Fibroblast of lung (primary cell): ENCODE data around the gene BPIFA2.

Experiments
- EZH2 ChIP-seq: IDR thresholded peaks from 2 replicates; pipeline ENCODE4 v1.5.1; 2012; ENCODE audit warnings: low read length, control low read depth, mild to moderate bottlenecking; ENCODE audit errors: missing control alignments
- TF ChIP-seq, protein P1 (sequence below), 2 donors: IDR thresholded peaks in 1 of 2; conservative IDR thresholded peaks in 1 of 2; 1 replicate in 1 of 2; 2 replicates in 1 of 2; pipeline ENCODE4 v1.5.1; 2011 to 2012; ENCODE audit warnings: low read length in 2 of 2, control low read depth in 1 of 2, inconsistent platforms in 1 of 2, low read depth in 1 of 2, mild to moderate bottlenecking in 1 of 2

DNA sequence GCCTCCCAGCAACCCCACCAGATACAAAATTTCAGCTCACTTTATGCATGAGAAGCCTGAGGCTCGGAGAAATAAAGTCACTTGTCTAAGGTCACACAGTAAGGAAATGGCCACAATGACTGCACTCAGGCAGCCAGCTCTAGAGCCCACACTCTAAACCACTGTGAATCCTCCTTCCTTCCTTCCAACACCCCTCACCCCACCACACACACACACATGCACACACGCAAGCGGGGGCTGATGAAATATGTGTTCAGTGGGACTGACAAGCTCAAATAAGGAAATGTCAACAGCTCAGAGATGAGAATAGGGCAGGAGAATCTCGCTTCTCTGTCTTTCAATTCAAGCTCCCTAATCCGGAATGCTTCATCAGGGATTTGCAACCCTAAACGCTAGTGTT lies 61.9 kb downstream of the BPIFA2 start:
- TF ChIP-seq, protein P1, sequence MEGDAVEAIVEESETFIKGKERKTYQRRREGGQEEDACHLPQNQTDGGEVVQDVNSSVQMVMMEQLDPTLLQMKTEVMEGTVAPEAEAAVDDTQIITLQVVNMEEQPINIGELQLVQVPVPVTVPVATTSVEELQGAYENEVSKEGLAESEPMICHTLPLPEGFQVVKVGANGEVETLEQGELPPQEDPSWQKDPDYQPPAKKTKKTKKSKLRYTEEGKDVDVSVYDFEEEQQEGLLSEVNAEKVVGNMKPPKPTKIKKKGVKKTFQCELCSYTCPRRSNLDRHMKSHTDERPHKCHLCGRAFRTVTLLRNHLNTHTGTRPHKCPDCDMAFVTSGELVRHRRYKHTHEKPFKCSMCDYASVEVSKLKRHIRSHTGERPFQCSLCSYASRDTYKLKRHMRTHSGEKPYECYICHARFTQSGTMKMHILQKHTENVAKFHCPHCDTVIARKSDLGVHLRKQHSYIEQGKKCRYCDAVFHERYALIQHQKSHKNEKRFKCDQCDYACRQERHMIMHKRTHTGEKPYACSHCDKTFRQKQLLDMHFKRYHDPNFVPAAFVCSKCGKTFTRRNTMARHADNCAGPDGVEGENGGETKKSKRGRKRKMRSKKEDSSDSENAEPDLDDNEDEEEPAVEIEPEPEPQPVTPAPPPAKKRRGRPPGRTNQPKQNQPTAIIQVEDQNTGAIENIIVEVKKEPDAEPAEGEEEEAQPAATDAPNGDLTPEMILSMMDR (conservative IDR thresholded peaks at IDR 0.05 in 1 of 2, IDR thresholded peaks at IDR 0.05 in 1 of 2; ENCODE audit: low read depth in 1 of 2, low read length in 2 of 2): no peak
- TF ChIP-seq EZH2: no peak
